SU-DHL-6 (cell line): Measurements from ENCODE around the gene XNDC1N.

Source experiments
- EZH2phosphoT487 ChIP-seq: fragments of 200-600 bp; sonication (generic), shearing (Covaris generic); conservative IDR thresholded peaks from 2 replicates; pipeline ENCODE4 v1.6.1; 2018; ENCODE audit warnings: mild to moderate bottlenecking, antibody characterized with exemption, low read length, moderate library complexity, mixed read lengths
- TF ChIP-seq, protein P1 (sequence below): fragments of 200-600 bp; sonication (generic); IDR thresholded peaks from one replicate; pipeline ENCODE4 v1.5.1; 2017; ENCODE audit warnings: antibody characterized with exemption, mild to moderate bottlenecking, low read length, moderate library complexity; ENCODE audit not compliant: insufficient read depth, poor library complexity, severe bottlenecking

DNA sequence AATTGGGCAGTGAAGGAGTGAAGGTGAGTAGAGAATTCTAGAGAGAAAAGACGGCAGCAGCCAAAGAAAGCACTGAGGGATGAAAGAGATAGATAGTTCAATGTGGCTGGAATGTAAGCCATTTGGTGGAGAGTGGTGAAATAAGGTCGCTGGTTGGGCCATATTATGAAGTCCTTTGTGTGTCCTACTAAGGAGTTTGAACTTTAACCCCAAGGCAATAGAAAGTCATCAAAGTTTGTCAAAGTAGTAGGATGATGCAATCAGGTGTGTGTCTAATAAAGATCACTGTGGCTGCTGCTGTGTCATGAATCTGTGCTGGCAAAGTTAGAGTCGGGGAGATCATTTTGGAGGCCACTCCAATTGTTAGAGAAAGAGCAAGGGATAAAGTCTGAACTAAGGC is 19.1 kb upstream of the XNDC1N start:
- TF ChIP-seq, protein P1, sequence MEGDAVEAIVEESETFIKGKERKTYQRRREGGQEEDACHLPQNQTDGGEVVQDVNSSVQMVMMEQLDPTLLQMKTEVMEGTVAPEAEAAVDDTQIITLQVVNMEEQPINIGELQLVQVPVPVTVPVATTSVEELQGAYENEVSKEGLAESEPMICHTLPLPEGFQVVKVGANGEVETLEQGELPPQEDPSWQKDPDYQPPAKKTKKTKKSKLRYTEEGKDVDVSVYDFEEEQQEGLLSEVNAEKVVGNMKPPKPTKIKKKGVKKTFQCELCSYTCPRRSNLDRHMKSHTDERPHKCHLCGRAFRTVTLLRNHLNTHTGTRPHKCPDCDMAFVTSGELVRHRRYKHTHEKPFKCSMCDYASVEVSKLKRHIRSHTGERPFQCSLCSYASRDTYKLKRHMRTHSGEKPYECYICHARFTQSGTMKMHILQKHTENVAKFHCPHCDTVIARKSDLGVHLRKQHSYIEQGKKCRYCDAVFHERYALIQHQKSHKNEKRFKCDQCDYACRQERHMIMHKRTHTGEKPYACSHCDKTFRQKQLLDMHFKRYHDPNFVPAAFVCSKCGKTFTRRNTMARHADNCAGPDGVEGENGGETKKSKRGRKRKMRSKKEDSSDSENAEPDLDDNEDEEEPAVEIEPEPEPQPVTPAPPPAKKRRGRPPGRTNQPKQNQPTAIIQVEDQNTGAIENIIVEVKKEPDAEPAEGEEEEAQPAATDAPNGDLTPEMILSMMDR: no peak
- no peak for TF ChIP-seq EZH2phosphoT487
